ENCODE data around the gene PBX4.

DNA sequence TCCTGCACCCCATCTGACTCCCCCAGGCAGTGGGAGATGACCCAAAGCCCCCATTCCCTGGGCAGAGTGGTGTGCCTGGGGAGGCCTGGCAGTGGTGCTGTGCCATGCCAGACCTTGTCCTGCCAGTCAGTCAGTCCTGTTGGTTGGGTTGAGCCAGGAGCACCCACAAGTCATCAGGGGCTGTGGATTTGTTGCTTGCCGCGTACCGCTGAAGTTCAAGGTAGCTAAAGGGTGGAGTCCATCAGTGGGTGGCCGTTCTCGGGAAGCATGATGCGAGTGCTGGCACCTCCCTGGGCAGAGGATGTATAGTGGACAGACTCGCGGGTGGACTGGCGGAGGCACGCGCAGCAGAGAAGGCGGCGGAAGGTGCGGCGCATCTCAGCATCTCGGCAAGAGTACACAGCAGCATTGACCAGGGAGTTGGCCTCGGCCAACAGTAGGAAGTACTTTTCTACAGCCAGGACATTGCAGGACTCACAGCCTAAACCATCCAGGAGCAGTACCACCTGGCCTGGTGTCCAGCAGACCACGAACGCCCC lies 5.6 kb upstream of the PBX4 start:
- TF ChIP-seq, protein P1, sequence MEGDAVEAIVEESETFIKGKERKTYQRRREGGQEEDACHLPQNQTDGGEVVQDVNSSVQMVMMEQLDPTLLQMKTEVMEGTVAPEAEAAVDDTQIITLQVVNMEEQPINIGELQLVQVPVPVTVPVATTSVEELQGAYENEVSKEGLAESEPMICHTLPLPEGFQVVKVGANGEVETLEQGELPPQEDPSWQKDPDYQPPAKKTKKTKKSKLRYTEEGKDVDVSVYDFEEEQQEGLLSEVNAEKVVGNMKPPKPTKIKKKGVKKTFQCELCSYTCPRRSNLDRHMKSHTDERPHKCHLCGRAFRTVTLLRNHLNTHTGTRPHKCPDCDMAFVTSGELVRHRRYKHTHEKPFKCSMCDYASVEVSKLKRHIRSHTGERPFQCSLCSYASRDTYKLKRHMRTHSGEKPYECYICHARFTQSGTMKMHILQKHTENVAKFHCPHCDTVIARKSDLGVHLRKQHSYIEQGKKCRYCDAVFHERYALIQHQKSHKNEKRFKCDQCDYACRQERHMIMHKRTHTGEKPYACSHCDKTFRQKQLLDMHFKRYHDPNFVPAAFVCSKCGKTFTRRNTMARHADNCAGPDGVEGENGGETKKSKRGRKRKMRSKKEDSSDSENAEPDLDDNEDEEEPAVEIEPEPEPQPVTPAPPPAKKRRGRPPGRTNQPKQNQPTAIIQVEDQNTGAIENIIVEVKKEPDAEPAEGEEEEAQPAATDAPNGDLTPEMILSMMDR (conservative IDR thresholded peaks at IDR 0.05; ENCODE audit: low read length): no peak
- TF ChIP-seq EZH2phosphoT487 (IDR thresholded peaks at IDR 0.05; ENCODE audit: borderline replicate concordance, low read depth, low read length): no peak
